HG02763 (cell line): Measurements from ENCODE around the gene DDX18.
"Not testable (repeated sequence)": the region's sequence is repeated elsewhere in the genome, so short reads cannot be mapped to it uniquely, and the experiment has no call there.

Source experiments
- ATAC-seq: cut with Tn5 transposase; IDR thresholded peaks from one replicate; pipeline ENCODE4 v1.9.1; 2021; ENCODE audit warnings: mild to moderate bottlenecking, moderate library complexity; ENCODE audit not compliant: unreplicated experiment

The DDX18 gene

GRCh38 chr2:117814417-117815264, at the start of gene DDX18:
DDX18 (plus strand) TSS chr2:117814691; CDS start chr2:117814778, 87 bp downstream.
- peak; percentile 94 for ATAC-seq

GRCh38 chr2:117770730-117771129, 43.8 kb upstream of the DDX18 start:
- ATAC-seq, result no peak

- no peak for ATAC-seq
Measured at GRCh38 chr2:117771969-117772630, 42.4 kb upstream of the DDX18 start.

DNA sequence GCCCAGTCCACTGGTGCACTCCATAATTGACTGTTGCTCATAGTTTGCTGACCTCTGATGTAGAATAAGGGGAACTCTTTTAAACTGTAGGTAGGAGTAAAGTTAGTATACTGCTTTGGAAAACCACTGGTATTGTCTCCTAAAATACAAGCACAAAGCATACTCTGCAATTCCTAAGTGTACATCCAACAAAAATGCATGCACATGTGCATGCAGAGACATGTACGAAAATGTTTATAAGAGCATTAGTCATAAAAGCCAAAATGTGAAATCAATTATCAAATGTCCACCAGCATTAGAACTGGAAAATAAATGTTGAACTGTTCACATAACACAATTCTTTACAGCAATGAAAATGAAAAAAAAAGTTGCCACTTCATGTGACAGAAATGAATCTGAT, 39.8 kb upstream of the DDX18 start:
- no peak for ATAC-seq

- ATAC-seq, result no peak
Measured at GRCh38 chr2:117775703-117776219, 38.7 kb upstream of the DDX18 start.

DNA sequence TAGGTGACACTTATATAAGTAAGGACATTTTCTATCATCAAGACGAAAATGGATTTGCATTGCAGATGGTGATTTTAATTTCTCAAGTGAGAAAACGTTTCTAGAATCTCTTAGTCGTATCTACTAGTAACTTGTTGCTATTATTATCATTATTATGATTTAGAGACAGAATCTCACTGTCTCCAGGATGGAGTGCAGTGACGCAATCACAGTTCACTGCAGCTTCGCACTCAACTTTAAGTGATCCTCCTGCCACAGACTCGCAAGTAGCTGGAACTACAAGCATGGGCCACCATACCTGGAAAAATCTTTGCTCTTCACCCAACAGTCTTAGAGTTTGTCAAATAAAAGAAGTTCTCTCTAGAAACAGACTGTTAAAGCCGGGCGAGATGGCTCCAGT, 37.6 kb upstream of the DDX18 start:
- ATAC-seq, result no peak

- ATAC-seq, result no peak
Measured at GRCh38 chr2:117785740-117786139, 28.8 kb upstream of the DDX18 start.

DNA sequence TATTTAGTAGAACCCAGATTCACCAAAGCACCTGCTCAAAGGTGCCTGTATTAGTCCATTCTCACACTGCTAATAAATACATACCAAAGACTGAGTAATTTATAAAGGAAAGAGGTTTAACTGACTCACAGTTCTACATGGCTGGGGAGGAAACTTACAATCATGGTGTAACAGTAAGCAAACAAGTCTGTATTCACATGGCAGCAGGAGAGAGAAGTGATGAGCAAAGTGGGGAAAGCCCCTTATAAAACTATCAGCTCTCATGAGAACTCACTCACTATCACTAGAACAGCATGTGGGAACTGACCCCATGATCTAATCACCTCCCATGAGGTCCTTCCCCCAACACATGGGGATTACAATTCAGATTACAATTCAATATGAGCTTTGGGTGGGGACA, 28.0 kb upstream of the DDX18 start:
- no peak for ATAC-seq

DNA sequence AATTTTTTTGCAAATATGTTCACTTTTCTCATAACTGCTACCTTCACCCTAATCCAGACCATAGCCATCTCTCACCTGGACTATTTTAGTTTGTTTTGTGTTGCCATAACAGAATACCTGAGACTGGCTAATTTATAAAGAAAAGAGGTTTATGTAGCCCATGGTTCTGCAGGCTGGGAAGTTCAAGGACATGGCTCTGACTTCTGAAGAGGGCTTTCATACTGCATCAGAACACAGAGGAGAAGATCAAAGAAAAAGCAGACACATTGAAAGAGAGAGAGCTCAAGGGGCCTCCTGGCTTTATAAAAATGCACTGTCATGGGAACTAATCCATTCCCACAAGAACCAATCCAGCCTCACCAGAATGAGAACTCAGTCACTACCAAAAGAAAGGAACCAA, 25.0 kb upstream of the DDX18 start:
- no peak for ATAC-seq

DNA sequence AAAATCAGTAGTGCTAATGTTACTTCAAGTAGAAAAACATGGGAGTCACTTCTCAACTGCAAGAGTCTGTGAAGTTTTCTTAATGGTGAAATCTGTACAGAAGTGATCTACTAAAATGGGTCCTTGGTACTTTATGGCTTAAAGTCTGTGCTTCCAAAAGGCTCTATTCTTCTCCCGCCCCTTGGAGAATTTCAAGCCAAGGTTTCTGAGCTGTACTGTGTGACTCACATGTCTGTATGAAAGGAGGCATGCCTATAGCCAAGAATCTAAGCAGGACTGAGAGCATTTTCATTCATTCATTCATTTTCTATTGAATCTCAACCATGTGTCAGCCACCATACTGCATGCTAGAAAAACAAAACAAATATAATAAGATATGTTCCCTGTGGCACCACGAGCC, 19.8 kb upstream of the DDX18 start:
- no peak for ATAC-seq

DNA sequence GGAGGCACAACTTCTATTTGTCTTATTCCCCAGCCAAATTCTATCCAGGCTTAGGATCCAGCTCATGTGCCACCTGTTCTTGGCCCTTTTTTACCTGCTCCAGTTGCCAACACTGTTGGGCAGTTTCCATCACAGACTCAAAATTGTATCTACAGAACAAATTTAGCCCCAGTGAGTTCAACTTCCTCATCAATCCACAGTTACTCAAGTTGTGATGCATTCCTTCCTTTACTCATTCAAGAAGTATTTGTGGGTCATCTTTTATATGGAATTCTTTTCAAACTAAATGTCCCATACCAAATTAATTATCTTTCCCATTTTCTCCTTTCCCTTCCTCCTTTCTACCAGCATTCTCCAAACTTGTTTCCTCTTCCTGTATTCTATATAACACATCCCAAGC, 12.7 kb upstream of the DDX18 start:
- ATAC-seq, result no peak

DNA sequence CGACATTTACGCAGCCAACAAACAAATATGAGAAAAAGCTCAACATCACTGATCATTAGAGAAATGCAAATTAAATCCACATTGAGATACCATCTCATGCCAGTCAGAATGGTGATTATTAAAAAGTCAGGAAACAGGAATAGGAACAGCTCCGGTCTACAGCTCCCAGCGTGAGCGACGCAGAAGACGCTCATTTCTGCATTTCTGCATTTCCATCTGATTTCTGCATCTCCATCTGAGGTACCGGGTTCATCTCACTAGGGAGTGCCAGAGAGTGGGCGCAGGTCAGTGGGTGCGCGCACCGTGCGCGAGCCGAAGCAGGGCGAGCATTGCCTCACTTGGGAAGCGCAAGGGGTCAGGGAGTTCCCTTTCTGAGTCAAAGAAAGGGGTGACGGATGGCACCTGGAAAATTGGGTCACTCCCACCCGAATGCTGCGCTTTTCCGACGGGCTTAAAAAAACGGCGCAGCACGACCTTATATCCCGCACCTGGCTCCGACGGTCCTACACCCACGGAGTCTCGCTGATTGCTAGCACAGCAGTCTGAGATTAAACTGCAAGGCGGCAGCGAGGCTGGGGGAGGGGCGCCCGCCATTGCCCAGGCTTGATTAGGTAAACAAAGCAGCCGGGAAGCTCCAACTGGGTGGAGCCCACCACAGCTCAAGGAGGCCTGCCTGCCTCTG, 10.7 kb upstream of the DDX18 start:
- ATAC-seq, result not testable (repeated sequence)

DNA sequence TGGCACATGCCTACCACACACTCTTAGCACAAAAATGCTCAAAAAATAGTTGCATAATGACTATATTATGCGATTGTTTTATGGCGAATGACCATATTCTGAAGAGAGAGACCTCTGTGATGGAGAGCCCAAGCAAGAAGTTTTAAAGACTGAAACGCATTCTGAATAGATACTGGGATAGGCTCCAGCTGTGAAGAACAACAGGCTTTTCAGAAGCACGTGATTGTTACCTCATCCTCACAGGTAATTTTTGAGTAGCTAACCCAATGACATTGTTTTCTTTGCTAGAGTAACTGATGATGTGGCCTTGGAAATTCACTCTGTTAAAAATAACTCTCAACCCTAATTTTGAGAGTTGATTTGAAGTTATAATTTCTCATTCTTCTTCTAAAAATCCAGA, 2.0 kb upstream of the DDX18 start:
- ATAC-seq, result no peak

- ATAC-seq, result no peak
Measured at GRCh38 chr2:117815946-117816345, 1.5 kb downstream of the DDX18 start.

- no peak for ATAC-seq
Measured at GRCh38 chr2:117818921-117819320, 4.4 kb downstream of the DDX18 start.

DNA sequence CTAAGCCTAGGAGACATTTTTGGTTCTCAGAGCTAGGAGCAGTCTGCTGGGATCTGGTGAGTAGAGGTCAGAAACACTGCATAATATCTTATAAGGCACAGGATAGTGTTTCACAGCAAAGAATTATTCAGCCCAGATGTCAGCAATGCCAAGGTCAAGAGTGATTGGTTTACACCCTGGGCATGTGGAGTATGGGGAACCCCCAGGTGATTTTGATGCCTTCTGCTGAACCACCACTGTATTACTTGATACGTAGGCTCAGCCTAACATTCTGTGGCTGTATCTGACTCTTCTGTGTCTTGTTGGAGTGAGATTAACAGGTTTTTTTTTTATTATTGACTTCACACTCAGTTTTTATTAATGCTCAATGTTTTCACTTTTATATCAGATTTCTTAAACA, 6.0 kb downstream of the DDX18 start:
- peak; percentile 59 for ATAC-seq

DNA sequence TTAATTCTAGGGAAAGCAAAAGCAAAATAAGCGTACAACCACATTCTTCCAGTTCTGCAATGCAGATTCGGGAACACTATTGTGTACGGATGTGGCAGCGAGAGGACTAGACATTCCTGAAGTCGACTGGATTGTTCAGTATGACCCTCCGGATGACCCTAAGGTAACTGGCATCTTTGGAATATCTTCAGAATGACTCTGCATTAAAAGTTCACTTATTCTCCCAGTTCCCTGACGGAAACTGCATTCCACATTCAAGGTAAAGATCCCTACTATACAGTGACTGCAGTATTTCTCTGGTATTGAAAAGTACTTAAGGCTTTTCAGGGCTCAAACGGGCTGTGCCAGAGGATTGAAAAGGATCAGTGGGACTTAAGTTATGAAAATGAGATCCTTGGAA, 10.9 kb downstream of the DDX18 start:
- no peak for ATAC-seq

GRCh38 chr2:117827464-117827863, 13.0 kb downstream of the DDX18 start:
- not testable (repeated sequence) for ATAC-seq

GRCh38 chr2:117828870-117829269, 14.4 kb downstream of the DDX18 start:
- no peak for ATAC-seq

- no peak for ATAC-seq
Measured at GRCh38 chr2:117832332-117832731, 17.8 kb downstream of the DDX18 start.

DNA sequence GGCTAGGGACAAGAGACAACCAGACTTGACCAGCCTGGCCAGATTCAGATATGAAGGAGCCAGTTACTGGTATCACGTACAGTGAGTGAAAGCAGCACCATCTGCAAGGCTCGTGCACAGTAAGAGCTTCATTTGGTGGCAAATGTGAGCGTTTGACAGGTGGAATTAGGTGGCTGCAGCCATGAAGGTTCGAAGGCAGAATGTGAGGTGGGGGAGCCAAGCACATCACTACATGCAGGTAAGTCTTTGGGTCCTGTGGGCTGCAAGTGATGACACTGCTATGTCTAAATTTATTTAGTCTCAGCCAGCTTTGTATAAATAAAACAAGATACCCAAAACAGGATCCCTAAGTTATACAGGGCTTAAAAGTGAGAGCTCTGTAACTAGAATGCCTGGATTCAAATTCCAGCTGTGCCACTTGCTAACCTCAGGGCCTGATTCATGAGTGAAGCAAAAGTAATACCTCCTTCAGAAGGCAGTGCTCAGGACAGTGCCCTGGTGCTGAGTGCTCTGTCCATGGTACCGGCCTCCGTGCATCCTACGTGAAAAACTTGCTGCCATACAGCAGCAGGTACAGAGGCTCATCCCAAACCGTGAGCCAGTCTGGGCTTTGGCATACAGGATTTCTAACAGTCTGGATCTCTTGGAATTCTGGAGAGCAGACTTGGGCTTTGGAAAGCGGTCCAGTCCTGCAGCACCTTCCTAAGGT, 18.6 kb downstream of the DDX18 start:
- ATAC-seq, result no peak
